HepG2 (cell line): Measurements from ENCODE around the gene GLRA1. TPM values are rescaled to one million over a fixed set of nuclear protein-coding genes. Genes with fewer than 3 reads are reported as not detected.
A peak's percentile ranks its signal among the peaks of the same experiment; 100 is the strongest.

Experiments used
- FOXM1 ChIP-seq: sonication (generic); formaldehyde crosslinking; IDR thresholded peaks from 2 replicates; pipeline ENCODE4 v1.5.0; 2020; ENCODE audit warnings: missing genetic modification reagents
- NPAS2 ChIP-seq: sonication (generic); formaldehyde crosslinking; IDR thresholded peaks from 2 replicates; pipeline ENCODE4 v1.8.0; 2022; ENCODE audit warnings: mild to moderate bottlenecking, missing genetic modification reagents, borderline replicate concordance
- RARA ChIP-seq: IDR thresholded peaks from 2 replicates; pipeline ENCODE4 v1.6.1; 2016; ENCODE audit warnings: missing genetic modification reagents, missing compliant biosample characterization
- RBFOX2 ChIP-seq: fragments of 200-400 bp; formaldehyde crosslinking; IDR thresholded peaks from 2 replicates; pipeline ENCODE4 v1.6.1; 2017; ENCODE audit warnings: low read depth, mild to moderate bottlenecking, low read length
- SALL1 ChIP-seq: sonication (generic); formaldehyde crosslinking; IDR thresholded peaks from 2 replicates; pipeline ENCODE4 v1.8.0; 2022; ENCODE audit warnings: mild to moderate bottlenecking, missing genetic modification reagents
- SMYD3 ChIP-seq: sonication (generic); formaldehyde crosslinking; IDR thresholded peaks from 2 replicates; pipeline ENCODE4 v1.8.1; 2023; ENCODE audit warnings: mild to moderate bottlenecking, missing genetic modification reagents
- TAF1 ChIP-seq: sonication (generic); formaldehyde crosslinking; IDR thresholded peaks from 2 replicates; pipeline ENCODE4 v1.4.0; 2020; ENCODE audit warnings: missing genetic modification reagents
- ZFP82 ChIP-seq: sonication (generic); formaldehyde crosslinking; IDR thresholded peaks from 2 replicates; pipeline ENCODE4 v1.5.1; 2020; ENCODE audit warnings: mild to moderate bottlenecking, missing genetic modification reagents, borderline replicate concordance
- ZNF556 ChIP-seq: sonication (generic); formaldehyde crosslinking; IDR thresholded peaks from 2 replicates; pipeline ENCODE4 v1.4.0; 2020; ENCODE audit warnings: mild to moderate bottlenecking, missing genetic modification reagents, borderline replicate concordance
- ZNF883 ChIP-seq: sonication (generic); formaldehyde crosslinking; IDR thresholded peaks from 2 replicates; pipeline ENCODE4 v1.5.1; 2020; ENCODE audit warnings: mild to moderate bottlenecking, missing genetic modification reagents; ENCODE audit errors: not compliant biosample characterization
- polyA plus RNA-seq, 8 experiments: library from polyadenylated mRNA; depleted of rRNA in 3 of 8; stranded (reverse) in 7 of 8; unstranded in 1 of 8; fragments of >200 nt; fragmentation: Illumina TruSeq in 4 of 8; extraction: Trizol in 4 of 8; gene quantifications; 2 replicates each; pipeline versions ENCODE4 v1.2.1 to v1.2.3, GENCODE V29; 2011 to 2016; ENCODE audit warnings: low read depth in 4 of 8, missing spikeins in 1 of 8, mixed read lengths in 1 of 8; ENCODE audit not compliant: insufficient read depth in 1 of 8
- total RNA-seq, 5 experiments: library from RNA; depleted of rRNA; stranded (reverse); fragments of >200 nt; fragmentation: Illumina TruSeq; extraction: Trizol; gene quantifications; 2 replicates each; pipeline ENCODE4 v1.2.3, GENCODE V29; 2016; ENCODE audit warnings: low read depth in 1 of 5
- TF ChIP-seq, protein P1 (sequence below): sonication (generic); formaldehyde crosslinking; IDR thresholded peaks from 2 replicates; pipeline ENCODE4 v1.4.0; 2020; ENCODE audit warnings: mild to moderate bottlenecking, missing genetic modification reagents
- TF ChIP-seq, protein P2 (sequence below): sonication (generic); formaldehyde crosslinking; IDR thresholded peaks from 2 replicates; pipeline ENCODE4 v1.5.1; 2020; ENCODE audit warnings: missing genetic modification reagents, mild to moderate bottlenecking, borderline replicate concordance
- TF ChIP-seq, protein P3 (sequence below): IDR thresholded peaks from 2 replicates; pipeline ENCODE4 v1.6.1; 2016; ENCODE audit warnings: low read depth
- TF ChIP-seq, protein P4 (sequence below): sonication (generic); formaldehyde crosslinking; IDR thresholded peaks from 2 replicates; pipeline ENCODE4 v1.5.1; 2020; ENCODE audit warnings: missing genetic modification reagents, mild to moderate bottlenecking, borderline replicate concordance
- TF ChIP-seq, protein P5 (sequence below): sonication (generic); formaldehyde crosslinking; IDR thresholded peaks from 2 replicates; pipeline ENCODE4 v1.4.0; 2020; ENCODE audit warnings: mild to moderate bottlenecking, missing genetic modification reagents, borderline replicate concordance
- TF ChIP-seq, protein P6 (sequence below): sonication (generic); formaldehyde crosslinking; IDR thresholded peaks from 2 replicates; pipeline ENCODE4 v1.4.0; 2020; ENCODE audit warnings: missing genetic modification reagents, borderline replicate concordance

The GLRA1 gene
- total and polyA plus RNA-seq, 2 of the 13 experiments (the other 11 are each of a cell fraction or from before 2014, with no cell fraction given), result not detected

DNA sequence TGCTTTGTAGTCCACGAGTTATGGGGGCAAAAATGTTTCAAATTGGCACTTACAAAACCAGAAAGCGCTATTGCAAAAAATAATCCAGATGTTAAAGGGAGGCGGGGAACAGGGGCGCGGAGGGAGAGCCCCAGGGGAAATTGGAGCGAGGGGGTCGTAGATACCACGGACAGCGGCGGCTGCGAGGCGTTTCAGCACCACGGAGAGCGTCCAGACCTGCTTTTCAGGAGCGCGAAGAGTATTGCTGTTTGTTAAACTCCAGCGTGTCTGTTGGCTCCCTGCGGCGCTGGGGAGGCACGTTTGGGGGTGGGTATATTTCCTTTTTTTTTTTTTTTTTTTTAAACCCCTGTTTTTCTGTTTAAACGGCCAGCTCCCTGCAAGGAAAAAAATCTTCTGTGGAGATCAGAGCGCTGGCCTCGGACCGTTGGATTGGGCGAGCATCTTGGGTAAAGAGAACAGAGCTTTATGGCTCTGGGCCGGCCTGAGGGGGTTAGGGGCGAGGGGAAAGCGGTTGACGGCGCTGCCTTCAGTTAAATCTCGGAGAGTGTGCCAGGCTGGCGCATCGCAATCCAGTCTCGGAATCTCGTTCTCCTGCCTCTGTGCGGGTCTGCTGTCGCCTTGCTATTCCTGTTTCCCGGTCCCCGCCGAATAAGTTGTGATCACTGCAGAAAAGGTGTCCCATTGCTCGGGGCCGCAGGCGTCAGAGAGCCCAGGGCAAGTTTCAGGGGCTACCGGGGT lies at the start of gene GLRA1 (continued):
- TF ChIP-seq, protein P1, sequence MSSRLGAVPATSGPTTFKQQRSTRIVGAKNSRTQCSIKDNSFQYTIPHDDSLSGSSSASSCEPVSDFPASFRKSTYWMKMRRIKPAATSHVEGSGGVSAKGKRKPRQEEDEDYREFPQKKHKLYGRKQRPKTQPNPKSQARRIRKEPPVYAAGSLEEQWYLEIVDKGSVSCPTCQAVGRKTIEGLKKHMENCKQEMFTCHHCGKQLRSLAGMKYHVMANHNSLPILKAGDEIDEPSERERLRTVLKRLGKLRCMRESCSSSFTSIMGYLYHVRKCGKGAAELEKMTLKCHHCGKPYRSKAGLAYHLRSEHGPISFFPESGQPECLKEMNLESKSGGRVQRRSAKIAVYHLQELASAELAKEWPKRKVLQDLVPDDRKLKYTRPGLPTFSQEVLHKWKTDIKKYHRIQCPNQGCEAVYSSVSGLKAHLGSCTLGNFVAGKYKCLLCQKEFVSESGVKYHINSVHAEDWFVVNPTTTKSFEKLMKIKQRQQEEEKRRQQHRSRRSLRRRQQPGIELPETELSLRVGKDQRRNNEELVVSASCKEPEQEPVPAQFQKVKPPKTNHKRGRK (CRISPR knock-in tag), result no peak
- TF ChIP-seq NPAS2 (peak; percentile 90; the same call in 1 of the 2 replicates), FOXM1 (CRISPR knock-in tag) (peak; percentile 98), SMYD3 (CRISPR knock-in tag) (peak; percentile 100), RBFOX2 (no peak), SALL1 (CRISPR knock-in tag) (peak; percentile 100), RARA (peak; percentile 96), ZNF556 (CRISPR knock-in tag) (peak; percentile 79; the same call in 1 of the 2 replicates), TAF1 (peak; percentile 87), ZNF883 (peak; percentile 100), ZFP82 (CRISPR knock-in tag) (peak; percentile 100)
- TF ChIP-seq, protein P2, sequence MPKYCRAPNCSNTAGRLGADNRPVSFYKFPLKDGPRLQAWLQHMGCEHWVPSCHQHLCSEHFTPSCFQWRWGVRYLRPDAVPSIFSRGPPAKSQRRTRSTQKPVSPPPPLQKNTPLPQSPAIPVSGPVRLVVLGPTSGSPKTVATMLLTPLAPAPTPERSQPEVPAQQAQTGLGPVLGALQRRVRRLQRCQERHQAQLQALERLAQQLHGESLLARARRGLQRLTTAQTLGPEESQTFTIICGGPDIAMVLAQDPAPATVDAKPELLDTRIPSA, result peak; percentile 99
- TF ChIP-seq, protein P3, sequence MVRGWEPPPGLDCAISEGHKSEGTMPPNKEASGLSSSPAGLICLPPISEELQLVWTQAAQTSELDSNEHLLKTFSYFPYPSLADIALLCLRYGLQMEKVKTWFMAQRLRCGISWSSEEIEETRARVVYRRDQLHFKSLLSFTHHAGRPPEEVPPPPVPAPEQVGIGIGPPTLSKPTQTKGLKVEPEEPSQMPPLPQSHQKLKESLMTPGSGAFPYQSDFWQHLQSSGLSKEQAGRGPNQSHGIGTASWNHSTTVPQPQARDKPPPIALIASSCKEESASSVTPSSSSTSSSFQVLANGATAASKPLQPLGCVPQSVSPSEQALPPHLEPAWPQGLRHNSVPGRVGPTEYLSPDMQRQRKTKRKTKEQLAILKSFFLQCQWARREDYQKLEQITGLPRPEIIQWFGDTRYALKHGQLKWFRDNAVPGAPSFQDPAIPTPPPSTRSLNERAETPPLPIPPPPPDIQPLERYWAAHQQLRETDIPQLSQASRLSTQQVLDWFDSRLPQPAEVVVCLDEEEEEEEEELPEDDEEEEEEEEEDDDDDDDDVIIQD, result peak; percentile 88
- TF ChIP-seq, protein P4, sequence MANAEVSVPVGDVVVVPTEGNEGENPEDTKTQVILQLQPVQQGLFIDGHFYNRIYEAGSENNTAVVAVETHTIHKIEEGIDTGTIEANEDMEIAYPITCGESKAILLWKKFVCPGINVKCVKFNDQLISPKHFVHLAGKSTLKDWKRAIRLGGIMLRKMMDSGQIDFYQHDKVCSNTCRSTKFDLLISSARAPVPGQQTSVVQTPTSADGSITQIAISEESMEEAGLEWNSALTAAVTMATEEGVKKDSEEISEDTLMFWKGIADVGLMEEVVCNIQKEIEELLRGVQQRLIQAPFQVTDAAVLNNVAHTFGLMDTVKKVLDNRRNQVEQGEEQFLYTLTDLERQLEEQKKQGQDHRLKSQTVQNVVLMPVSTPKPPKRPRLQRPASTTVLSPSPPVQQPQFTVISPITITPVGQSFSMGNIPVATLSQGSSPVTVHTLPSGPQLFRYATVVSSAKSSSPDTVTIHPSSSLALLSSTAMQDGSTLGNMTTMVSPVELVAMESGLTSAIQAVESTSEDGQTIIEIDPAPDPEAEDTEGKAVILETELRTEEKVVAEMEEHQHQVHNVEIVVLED (CRISPR knock-in tag), result 0 out of 2 replicates have a peak, but pooled peaks have one; percentile 48
- TF ChIP-seq, protein P5, sequence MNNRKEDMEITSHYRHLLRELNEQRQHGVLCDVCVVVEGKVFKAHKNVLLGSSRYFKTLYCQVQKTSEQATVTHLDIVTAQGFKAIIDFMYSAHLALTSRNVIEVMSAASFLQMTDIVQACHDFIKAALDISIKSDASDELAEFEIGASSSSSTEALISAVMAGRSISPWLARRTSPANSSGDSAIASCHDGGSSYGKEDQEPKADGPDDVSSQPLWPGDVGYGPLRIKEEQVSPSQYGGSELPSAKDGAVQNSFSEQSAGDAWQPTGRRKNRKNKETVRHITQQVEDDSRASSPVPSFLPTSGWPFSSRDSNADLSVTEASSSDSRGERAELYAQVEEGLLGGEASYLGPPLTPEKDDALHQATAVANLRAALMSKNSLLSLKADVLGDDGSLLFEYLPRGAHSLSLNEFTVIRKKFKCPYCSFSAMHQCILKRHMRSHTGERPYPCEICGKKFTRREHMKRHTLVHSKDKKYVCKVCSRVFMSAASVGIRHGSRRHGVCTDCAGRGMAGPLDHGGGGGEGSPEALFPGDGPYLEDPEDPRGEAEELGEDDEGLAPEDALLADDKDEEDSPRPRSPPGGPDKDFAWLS (CRISPR knock-in tag), result no peak; the same call in 1 of the 2 replicates
- TF ChIP-seq, protein P6, sequence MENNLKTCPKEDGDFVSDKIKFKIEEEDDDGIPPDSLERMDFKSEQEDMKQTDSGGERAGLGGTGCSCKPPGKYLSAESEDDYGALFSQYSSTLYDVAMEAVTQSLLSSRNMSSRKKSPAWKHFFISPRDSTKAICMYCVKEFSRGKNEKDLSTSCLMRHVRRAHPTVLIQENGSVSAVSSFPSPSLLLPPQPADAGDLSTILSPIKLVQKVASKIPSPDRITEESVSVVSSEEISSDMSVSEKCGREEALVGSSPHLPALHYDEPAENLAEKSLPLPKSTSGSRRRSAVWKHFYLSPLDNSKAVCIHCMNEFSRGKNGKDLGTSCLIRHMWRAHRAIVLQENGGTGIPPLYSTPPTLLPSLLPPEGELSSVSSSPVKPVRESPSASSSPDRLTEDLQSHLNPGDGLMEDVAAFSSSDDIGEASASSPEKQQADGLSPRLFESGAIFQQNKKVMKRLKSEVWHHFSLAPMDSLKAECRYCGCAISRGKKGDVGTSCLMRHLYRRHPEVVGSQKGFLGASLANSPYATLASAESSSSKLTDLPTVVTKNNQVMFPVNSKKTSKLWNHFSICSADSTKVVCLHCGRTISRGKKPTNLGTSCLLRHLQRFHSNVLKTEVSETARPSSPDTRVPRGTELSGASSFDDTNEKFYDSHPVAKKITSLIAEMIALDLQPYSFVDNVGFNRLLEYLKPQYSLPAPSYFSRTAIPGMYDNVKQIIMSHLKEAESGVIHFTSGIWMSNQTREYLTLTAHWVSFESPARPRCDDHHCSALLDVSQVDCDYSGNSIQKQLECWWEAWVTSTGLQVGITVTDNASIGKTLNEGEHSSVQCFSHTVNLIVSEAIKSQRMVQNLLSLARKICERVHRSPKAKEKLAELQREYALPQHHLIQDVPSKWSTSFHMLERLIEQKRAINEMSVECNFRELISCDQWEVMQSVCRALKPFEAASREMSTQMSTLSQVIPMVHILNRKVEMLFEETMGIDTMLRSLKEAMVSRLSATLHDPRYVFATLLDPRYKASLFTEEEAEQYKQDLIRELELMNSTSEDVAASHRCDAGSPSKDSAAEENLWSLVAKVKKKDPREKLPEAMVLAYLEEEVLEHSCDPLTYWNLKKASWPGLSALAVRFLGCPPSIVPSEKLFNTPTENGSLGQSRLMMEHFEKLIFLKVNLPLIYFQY (CRISPR knock-in tag), result peak; percentile 99
